A673 (cell line): ENCODE data around the gene NAA38.

Experiments
- EZH2 ChIP-seq: fragments of 200-600 bp; sonication (generic); IDR thresholded peaks from 2 replicates; pipeline ENCODE4 v1.6.1; 2017; ENCODE audit warnings: borderline replicate concordance, low read depth, mild to moderate bottlenecking, mixed read lengths, antibody characterized with exemption, low read length; ENCODE audit not compliant: poor library complexity, severe bottlenecking
- TF ChIP-seq, protein P1 (sequence below): fragments of 300-800, 200-600 bp; sonication (generic); conservative IDR thresholded peaks from 2 replicates; pipeline ENCODE4 v1.5.1; 2017; ENCODE audit warnings: low read depth, mild to moderate bottlenecking, antibody characterized with exemption, low read length, moderate library complexity, mixed read lengths

DNA sequence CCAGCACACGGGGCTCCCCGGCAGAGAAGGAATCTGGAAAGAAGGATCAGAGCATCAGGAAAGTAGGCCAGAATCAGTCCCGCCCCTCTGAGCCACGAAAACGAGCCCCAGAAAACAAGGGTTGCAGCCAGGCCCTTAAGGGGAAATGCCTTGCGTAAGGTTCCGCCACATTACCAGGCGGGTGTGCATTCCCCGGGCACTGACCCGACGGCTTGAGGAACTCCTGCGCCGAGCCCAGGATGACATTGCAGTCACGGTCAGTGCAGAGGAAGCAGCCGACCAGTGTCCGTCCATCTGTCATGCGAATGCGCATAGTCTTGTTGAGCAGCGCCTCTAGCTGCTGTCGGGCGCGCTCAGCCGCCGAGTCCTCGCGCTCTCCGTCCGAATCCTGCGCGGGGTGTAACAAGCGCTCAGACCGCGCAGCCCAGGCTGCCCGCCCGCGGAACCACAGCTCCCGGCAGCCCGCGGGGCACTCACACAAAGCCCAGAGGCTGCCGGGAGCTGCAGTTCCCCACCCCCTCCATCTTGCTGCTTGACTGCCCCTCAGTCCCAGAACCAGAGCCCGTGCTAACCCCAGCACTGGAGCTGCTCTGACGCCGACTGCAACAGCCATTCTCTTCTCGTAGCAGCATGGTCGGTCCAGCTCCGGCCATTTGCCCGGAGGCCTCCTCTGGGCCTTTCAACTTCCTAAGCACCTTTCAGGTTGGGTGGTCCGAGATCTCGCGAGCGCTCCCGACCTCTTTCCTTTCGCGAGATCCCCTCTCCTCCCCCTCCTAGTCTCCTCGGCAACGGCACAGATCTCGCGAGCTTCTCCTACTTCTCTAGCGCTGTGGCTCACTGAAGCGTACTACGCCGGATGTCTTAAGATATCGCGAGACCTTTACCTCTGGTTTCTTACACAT lies at the start of gene NAA38:
- TF ChIP-seq, protein P1, sequence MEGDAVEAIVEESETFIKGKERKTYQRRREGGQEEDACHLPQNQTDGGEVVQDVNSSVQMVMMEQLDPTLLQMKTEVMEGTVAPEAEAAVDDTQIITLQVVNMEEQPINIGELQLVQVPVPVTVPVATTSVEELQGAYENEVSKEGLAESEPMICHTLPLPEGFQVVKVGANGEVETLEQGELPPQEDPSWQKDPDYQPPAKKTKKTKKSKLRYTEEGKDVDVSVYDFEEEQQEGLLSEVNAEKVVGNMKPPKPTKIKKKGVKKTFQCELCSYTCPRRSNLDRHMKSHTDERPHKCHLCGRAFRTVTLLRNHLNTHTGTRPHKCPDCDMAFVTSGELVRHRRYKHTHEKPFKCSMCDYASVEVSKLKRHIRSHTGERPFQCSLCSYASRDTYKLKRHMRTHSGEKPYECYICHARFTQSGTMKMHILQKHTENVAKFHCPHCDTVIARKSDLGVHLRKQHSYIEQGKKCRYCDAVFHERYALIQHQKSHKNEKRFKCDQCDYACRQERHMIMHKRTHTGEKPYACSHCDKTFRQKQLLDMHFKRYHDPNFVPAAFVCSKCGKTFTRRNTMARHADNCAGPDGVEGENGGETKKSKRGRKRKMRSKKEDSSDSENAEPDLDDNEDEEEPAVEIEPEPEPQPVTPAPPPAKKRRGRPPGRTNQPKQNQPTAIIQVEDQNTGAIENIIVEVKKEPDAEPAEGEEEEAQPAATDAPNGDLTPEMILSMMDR, result peak; percentile 53
- no peak for TF ChIP-seq EZH2
